Measurements from ENCODE around the gene PHF5A.

Gene PHF5A

GRCh38 chr22:41468381-41469217 is at the start of gene PHF5A, which contains the start of gene ACO2:
TSS of gene PHF5A (minus strand) at chr22:41468692. CDS start at chr22:41468653, 39 bp downstream.
TSS of gene ACO2 (plus strand) at chr22:41469117. CDS start at chr22:41469147, 30 bp downstream.
- in situ Hi-C loops (cut with MboI; ENCODE audit: low sequenced_read_pairs) = no loop called here

- in situ Hi-C loops (cut with MboI; ENCODE audit: low sequenced_read_pairs) = no loop called here
Measured at GRCh38 chr22:41518048-41518347, 49.5 kb upstream of the PHF5A start.

- in situ Hi-C loops (cut with MboI; ENCODE audit: low sequenced_read_pairs) = no loop called here
Measured at GRCh38 chr22:41517172-41518047, 48.9 kb upstream of the PHF5A start.

- in situ Hi-C loops (cut with MboI; ENCODE audit: low sequenced_read_pairs) = no loop called here
Measured at GRCh38 chr22:41516462-41516861, 48.0 kb upstream of the PHF5A start.

- in situ Hi-C loops (cut with MboI; ENCODE audit: low sequenced_read_pairs) = no loop called here
Measured at GRCh38 chr22:41513391-41513790, 44.9 kb upstream of the PHF5A start.

- in situ Hi-C loops (cut with MboI; ENCODE audit: low sequenced_read_pairs) = no loop called here
Measured at GRCh38 chr22:41512421-41513194, 44.1 kb upstream of the PHF5A start.

- in situ Hi-C loops (cut with MboI; ENCODE audit: low sequenced_read_pairs) = no loop called here
Measured at GRCh38 chr22:41511521-41511968, 43.1 kb upstream of the PHF5A start.

- in situ Hi-C loops (cut with MboI; ENCODE audit: low sequenced_read_pairs) = no loop called here
Measured at GRCh38 chr22:41508770-41509170, 40.3 kb upstream of the PHF5A start.

- in situ Hi-C loops (cut with MboI; ENCODE audit: low sequenced_read_pairs) = no loop called here
Measured at GRCh38 chr22:41507330-41508063, 39.0 kb upstream of the PHF5A start.

- in situ Hi-C loops (cut with MboI; ENCODE audit: low sequenced_read_pairs) = no loop called here
Measured at GRCh38 chr22:41505511-41506220, 37.2 kb upstream of the PHF5A start.

- in situ Hi-C loops (cut with MboI; ENCODE audit: low sequenced_read_pairs) = no loop called here
Measured at GRCh38 chr22:41504816-41505215, 36.3 kb upstream of the PHF5A start.

GRCh38 chr22:41504397-41504796 is 35.9 kb upstream of the PHF5A start:
- in situ Hi-C loops (cut with MboI; ENCODE audit: low sequenced_read_pairs) = no loop called here

GRCh38 chr22:41501209-41501608 is 32.7 kb upstream of the PHF5A start:
- in situ Hi-C loops (cut with MboI; ENCODE audit: low sequenced_read_pairs) = no loop called here

- in situ Hi-C loops (cut with MboI; ENCODE audit: low sequenced_read_pairs) = no loop called here
Measured at GRCh38 chr22:41500303-41500702, 31.8 kb upstream of the PHF5A start.

- in situ Hi-C loops (cut with MboI; ENCODE audit: low sequenced_read_pairs) = no loop called here
Measured at GRCh38 chr22:41499624-41500280, 31.3 kb upstream of the PHF5A start.

GRCh38 chr22:41498303-41498835 is 29.9 kb upstream of the PHF5A start:
- in situ Hi-C loops (cut with MboI; ENCODE audit: low sequenced_read_pairs) = no loop called here

GRCh38 chr22:41491374-41492100 is 23.0 kb upstream of the PHF5A start:
- in situ Hi-C loops (cut with MboI; ENCODE audit: low sequenced_read_pairs) = no loop called here
